Activated T-helper 1 cell treated with anti-CD3 and anti-CD28 coated beads, Interleukin-12 subunit alpha, Interleukin-12 subunit beta, Interleukin-2, Interleukin-4 antibody, amounts not matched to agents 30 ng/mL and 10 ng/mL and 1 ng/mL, durations not matched to agents 14 hours and 24 hours and 36 hours (primary cell): Measurements from ENCODE around the gene RPL6. TPM values are rescaled to one million over a fixed set of nuclear protein-coding genes. Genes with fewer than 3 reads are reported as not detected.

ENCODE experiments used
- DNase-seq: peaks from one replicate; pipeline ENCODE4 v3.0.0; 2021; ENCODE audit warnings: low spot score
- H3K27ac Mint-ChIP-seq: one replicate; pipeline ENCODE4 v1.8.0; 2021; ENCODE audit warnings: mild to moderate bottlenecking, mixed read lengths
- H3K27me3 Mint-ChIP-seq: one replicate; pipeline ENCODE4 v1.8.0; 2022; ENCODE audit warnings: mild to moderate bottlenecking, moderate library complexity, mixed read lengths; ENCODE audit not compliant: insufficient read depth
- H3K36me3 Mint-ChIP-seq: one replicate; pipeline ENCODE4 v1.8.0; 2021; ENCODE audit warnings: low read depth, mixed read lengths
- H3K4me1 Mint-ChIP-seq: one replicate; pipeline ENCODE4 v1.8.0; 2021; ENCODE audit warnings: low read depth, mixed read lengths
- H3K4me3 Mint-ChIP-seq: one replicate; pipeline ENCODE4 v1.8.0; 2021; ENCODE audit warnings: mild to moderate bottlenecking, moderate library complexity, mixed read lengths
- H3K9me3 Mint-ChIP-seq: one replicate; pipeline ENCODE4 v1.8.0; 2021; ENCODE audit warnings: mixed read lengths
- intact Hi-C: fragments of 100-400 bp; cut with micrococcal nuclease; formaldehyde crosslinking; loops from one replicate; pipeline ENCODE4 v1.15.1; 2024
- total RNA-seq: library from RNA; stranded (reverse); gene quantifications from 2 replicates; pipeline ENCODE4 v1.2.3, GENCODE V29; 2022

RPL6 gene
- total RNA-seq, 1 donor from 2014 or later = 1,698 TPM

DNA sequence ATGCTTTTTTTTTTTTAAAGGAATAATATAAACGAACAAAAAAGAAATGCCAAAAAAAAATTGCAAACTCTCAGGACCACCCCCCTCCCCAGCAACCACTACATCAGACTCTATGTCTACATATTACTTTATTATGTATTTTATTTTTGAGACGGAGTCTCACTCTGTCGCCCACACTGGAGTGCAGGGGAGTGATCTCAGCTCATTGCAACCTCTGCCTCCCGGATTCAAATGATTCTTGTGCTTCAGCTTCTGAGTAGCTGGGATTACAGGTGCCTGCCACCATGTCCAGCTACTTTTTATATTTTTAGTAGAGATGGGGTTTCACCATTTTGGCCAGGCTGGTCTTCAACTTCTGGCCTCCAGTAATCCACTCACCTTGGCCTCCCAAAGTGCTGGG lies 50.1 kb downstream of the RPL6 start:
- Mint-ChIP-seq H3K36me3 (no peaks in the 10 kb centered on the region), H3K27me3 (no peaks in the 10 kb centered on the region), H3K4me3 (no peak overlapping the region), H3K27ac (no peak overlapping the region), H3K9me3 (no peaks in the 10 kb centered on the region), H3K4me1 (peaks cover 4% of the 10 kb centered on the region)
- no peak for DNase-seq
- intact Hi-C loops = no loop called here

DNA sequence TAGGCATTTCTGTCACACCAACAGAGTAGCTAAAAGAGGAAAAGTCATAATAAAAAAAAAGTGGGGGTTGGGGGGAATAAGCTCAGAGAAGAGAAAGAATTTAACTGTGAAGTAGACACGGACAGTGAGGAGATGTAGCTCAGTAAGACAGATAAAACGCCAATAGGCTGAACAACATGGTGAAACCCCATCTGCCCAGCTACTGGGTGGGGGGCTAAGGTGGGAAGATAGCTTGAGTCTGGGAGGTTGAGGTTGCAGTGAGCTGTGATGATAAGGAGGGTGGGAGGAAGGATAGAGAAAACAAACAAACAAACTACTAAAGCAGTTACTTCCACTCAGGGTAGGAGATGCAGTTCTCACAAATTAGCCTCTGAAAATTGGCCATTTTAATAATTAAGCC lies 52.2 kb downstream of the RPL6 start:
- intact Hi-C loops = no loop called here
- no peaks in the 10 kb centered on the region for H3K36me3 Mint-ChIP-seq
- H3K4me1 Mint-ChIP-seq = no peaks in the 10 kb centered on the region
- H3K4me3 Mint-ChIP-seq = no peak overlapping the region
- no peaks in the 10 kb centered on the region for H3K27me3 Mint-ChIP-seq
- no peaks in the 10 kb centered on the region for H3K9me3 Mint-ChIP-seq
- DNase-seq = no peak
- no peak overlapping the region for H3K27ac Mint-ChIP-seq

Other genes with a start within 250 kb of the RPL6 start
- gene HECTD4, start 27.2 kb downstream of the RPL6 start, total RNA-seq = 32.3 and 36.9 TPM in 2 replicates
- gene PTPN11, start 9.3 kb upstream of the RPL6 start, total RNA-seq = 163 TPM in 2 replicates